ENCODE data around the gene S100A9.
"Not testable (repeated sequence)": the region's sequence is repeated elsewhere in the genome, so short reads cannot be mapped to it uniquely, and the experiment has no call there.

Gene S100A9

DNA sequence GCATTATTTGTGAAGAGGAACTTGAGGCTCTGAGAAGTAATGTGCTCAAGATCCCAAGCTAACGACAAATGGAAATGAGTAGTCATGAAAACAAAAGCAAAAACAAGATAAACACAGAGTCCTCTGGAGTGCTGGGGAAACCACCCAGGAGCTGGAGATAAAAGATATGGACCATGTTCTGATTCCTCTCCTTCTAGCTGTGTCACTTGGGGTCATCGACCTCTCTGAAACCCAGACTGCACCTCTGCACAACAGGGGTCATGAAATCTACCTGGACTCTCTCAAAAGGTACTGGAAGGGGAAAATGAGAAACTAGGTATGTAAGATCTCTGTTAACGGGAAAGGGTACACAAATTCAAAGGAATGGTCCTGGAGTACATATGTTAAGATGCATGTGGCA is 15.5 kb upstream of the S100A9 start:
- Histone ChIP-seq H3K27ac (no peak overlapping the region), H3K9ac (no peak overlapping the region), H3K4me2 (peak overlapping the region; percentile 61 to 94 (median 86)), H3K36me3 (no peaks in the 10 kb centered on the region), H3K4me3 (no peak overlapping the region), H3K4me1 (peaks cover 74 to 88% (median 79%) of the 10 kb centered on the region in 10 experiments), H3K9me3 (replicated peaks in 1 of 11) (peaks cover 0 to 20% (median 5%) of the 10 kb centered on the region in 11 experiments; a peak in 9 of 22 replicates), H3K27me3 (peaks cover 0 to 15% (median 0%) of the 10 kb centered on the region in 11 experiments; a peak in 5 of 22 replicates), H4K20me1 (peaks cover 0 to 9% (median 0%) of the 10 kb centered on the region in 11 experiments; a peak in 2 of 22 replicates)
- no peak for TF ChIP-seq Cebpa-rat (IDR thresholded peaks at IDR 0.05)

GRCh38 chr1:153343040-153343681 is 14.5 kb upstream of the S100A9 start:
- no peak for TF ChIP-seq Cebpa-rat (IDR thresholded peaks at IDR 0.05)
- no peak overlapping the region for H3K9ac ChIP-seq
- H3K36me3 ChIP-seq, result no peaks in the 10 kb centered on the region
- H3K27ac ChIP-seq, result no peak overlapping the region
- peak overlapping the region; percentile 61 to 94 (median 86) for H3K4me2 ChIP-seq
- H3K4me3 ChIP-seq, result no peak overlapping the region
- H3K4me1 ChIP-seq, result peaks cover 74 to 85% (median 78%) of the 10 kb centered on the region in 10 experiments
- peaks cover 0 to 11% (median 0%) of the 10 kb centered on the region in 11 experiments; a peak in 3 of 22 replicates for H3K9me3 ChIP-seq (replicated peaks in 1 of 11)
- peaks cover 0 to 15% (median 0%) of the 10 kb centered on the region in 11 experiments; a peak in 5 of 22 replicates for H3K27me3 ChIP-seq
- H4K20me1 ChIP-seq, result peaks cover 0 to 9% (median 0%) of the 10 kb centered on the region in 11 experiments; a peak in 2 of 22 replicates

DNA sequence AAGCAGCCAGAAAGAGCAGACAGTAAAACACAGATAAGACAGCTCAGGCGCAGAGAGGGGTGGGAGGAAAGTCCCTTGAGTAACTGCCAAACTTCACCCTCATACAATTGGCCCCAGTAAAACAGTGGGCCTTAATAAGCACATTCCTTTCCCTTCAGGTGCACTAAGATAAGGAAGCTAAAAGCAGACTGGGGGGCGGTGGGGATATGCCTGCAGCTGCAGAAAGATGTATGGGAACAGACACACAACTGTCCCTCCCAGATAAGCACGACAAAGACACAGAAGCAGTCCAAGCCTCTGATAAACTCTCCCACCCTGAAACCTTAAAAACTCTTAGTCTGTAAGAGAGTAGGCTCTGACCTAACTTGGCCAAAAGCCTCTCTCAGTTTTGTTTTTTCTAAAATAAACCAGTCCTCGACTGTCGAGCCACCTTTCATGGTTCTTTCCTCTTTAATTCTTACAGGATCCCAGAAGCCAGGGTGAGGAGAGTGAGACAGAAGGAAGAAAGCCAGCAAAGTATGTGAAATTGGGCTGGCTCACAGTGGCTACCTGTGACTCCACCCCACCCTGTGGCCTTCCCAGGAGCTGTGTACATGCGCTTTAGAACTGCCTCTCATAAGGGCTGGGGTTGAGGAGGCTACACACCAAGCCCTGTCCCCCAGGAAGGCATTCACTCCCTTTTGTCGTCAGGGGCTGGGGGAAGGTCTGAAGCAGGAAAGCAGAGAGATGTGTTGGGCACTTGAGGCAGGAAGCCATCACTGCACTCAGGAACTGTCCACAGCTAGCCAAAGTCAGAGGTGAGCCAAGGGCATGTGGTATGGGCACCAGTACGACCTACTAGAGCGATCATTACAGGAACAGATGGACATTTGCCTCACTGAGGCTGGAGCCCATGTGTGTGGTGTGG is 13.6 kb upstream of the S100A9 start:
- H3K27ac ChIP-seq, result peak overlapping the region in 2 of 11 experiments; percentile 27 to 31; a peak in 3 of 22 replicates
- H3K9me3 ChIP-seq (replicated peaks in 1 of 11), result 0 out of 22 replicates have a peak, but pooled peaks cover 0 to 2% (median 0%) of the 10 kb centered on the region in 11 experiments
- peaks cover 0 to 9% (median 0%) of the 10 kb centered on the region in 11 experiments; a peak in 2 of 22 replicates for H4K20me1 ChIP-seq
- no peaks in the 10 kb centered on the region for H3K36me3 ChIP-seq
- H3K4me2 ChIP-seq, result peak overlapping the region; percentile 63 to 94 (median 86)
- no peak for TF ChIP-seq Cebpa-rat (IDR thresholded peaks at IDR 0.05)
- H3K9ac ChIP-seq, result no peak overlapping the region
- peaks cover 65 to 78% (median 70%) of the 10 kb centered on the region in 10 experiments for H3K4me1 ChIP-seq
- H3K27me3 ChIP-seq, result peaks cover 0 to 15% (median 0%) of the 10 kb centered on the region in 11 experiments; a peak in 5 of 22 replicates
- no peak overlapping the region for H3K4me3 ChIP-seq

- peak overlapping the region; percentile 63 to 94 (median 86) for H3K4me2 ChIP-seq
- no peak overlapping the region for H3K9ac ChIP-seq
- TF ChIP-seq Cebpa-rat (IDR thresholded peaks at IDR 0.05), result peak in 1 of 11 experiments; percentile 17; a peak in 1 of 22 replicates
- no peaks in the 10 kb centered on the region for H3K36me3 ChIP-seq
- no peak overlapping the region for H3K4me3 ChIP-seq
- no peaks in the 10 kb centered on the region for H3K9me3 ChIP-seq (replicated peaks in 1 of 11)
- peaks cover 63 to 78% (median 70%) of the 10 kb centered on the region in 10 experiments for H3K4me1 ChIP-seq
- peaks cover 0 to 9% (median 0%) of the 10 kb centered on the region in 11 experiments; a peak in 2 of 22 replicates for H4K20me1 ChIP-seq
- no peak overlapping the region; a peak in 2 of 22 replicates for H3K27ac ChIP-seq
- peaks cover 0 to 15% (median 0%) of the 10 kb centered on the region in 11 experiments; a peak in 5 of 22 replicates for H3K27me3 ChIP-seq
Measured at GRCh38 chr1:153344718-153345025, 13.0 kb upstream of the S100A9 start.

- peak overlapping the region; percentile 63 to 94 (median 86) for H3K4me2 ChIP-seq
- no peak for TF ChIP-seq Cebpa-rat (IDR thresholded peaks at IDR 0.05)
- no peaks in the 10 kb centered on the region for H3K36me3 ChIP-seq
- 0 out of 20 replicates have a peak overlapping the region, but pooled peaks of 1 of the 10 experiments have one; percentile 7 for H3K4me3 ChIP-seq
- no peak overlapping the region for H3K9ac ChIP-seq
- peak overlapping the region in 1 of 11 experiments; percentile 14; a peak in 1 of 22 replicates for H3K27ac ChIP-seq
- H3K9me3 ChIP-seq (replicated peaks in 1 of 11), result no peaks in the 10 kb centered on the region
- H3K27me3 ChIP-seq, result peaks cover 0 to 15% (median 0%) of the 10 kb centered on the region in 11 experiments; a peak in 5 of 22 replicates
- peaks cover 0 to 9% (median 0%) of the 10 kb centered on the region in 11 experiments; a peak in 2 of 22 replicates for H4K20me1 ChIP-seq
- H3K4me1 ChIP-seq, result peaks cover 60 to 77% (median 69%) of the 10 kb centered on the region in 10 experiments
Measured at GRCh38 chr1:153345187-153346076, 12.2 kb upstream of the S100A9 start.

GRCh38 chr1:153346077-153346723 is 11.5 kb upstream of the S100A9 start:
- Histone ChIP-seq H4K20me1 (peaks cover 0 to 9% (median 0%) of the 10 kb centered on the region in 11 experiments; a peak in 2 of 22 replicates), H3K27me3 (peaks cover 0 to 15% (median 0%) of the 10 kb centered on the region in 11 experiments; a peak in 5 of 22 replicates), H3K36me3 (no peaks in the 10 kb centered on the region), H3K4me2 (peak overlapping the region; percentile 63 to 94 (median 86)), H3K27ac (no peak overlapping the region), H3K4me3 (0 out of 20 replicates have a peak overlapping the region, but pooled peaks of 1 of the 10 experiments have one; percentile 7), H3K4me1 (peaks cover 65 to 83% (median 74%) of the 10 kb centered on the region in 10 experiments), H3K9ac (no peak overlapping the region), H3K9me3 (replicated peaks in 1 of 11) (no peaks in the 10 kb centered on the region)
- TF ChIP-seq Cebpa-rat (IDR thresholded peaks at IDR 0.05), result no peak

DNA sequence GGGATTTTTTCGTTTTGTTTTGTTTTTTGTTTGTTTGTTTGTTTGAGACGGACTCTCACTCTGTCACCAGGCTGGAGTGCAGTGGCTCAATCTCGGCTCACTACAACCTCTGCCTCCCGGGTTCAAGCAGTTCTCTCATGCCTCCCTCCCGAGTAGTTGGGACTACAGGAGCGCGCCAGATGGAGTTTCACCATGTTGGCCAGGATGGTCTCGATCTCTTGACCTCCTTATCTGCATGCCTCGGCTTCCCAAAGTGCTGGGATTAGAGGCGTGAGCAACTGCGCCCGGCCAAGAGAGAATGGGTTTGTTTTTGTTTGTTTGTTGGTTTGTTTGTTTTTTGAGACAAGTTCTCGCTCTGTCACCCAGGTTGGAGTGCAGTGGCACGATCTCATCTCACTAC is 10.6 kb upstream of the S100A9 start:
- not testable (repeated sequence) for H3K9ac ChIP-seq; H3K36me3 ChIP-seq; H3K9me3 ChIP-seq (replicated peaks in 1 of 11); H3K27ac ChIP-seq; H3K4me3 ChIP-seq; H4K20me1 ChIP-seq
- H3K27me3 ChIP-seq, result peaks cover 0 to 15% (median 0%) of the 10 kb centered on the region in 11 experiments; a peak in 5 of 22 replicates
- peaks cover 61 to 75% (median 66%) of the 10 kb centered on the region in 10 experiments for H3K4me1 ChIP-seq
- peak overlapping the region in 1 of 11 experiments; percentile 94; a peak in 2 of 22 replicates for H3K4me2 ChIP-seq

Data from BLaER1 treated with 17β-estradiol and CSF1 and Interleukin-3, amounts not matched to agents 10 nM and 100 nM (cell line).